ENCODE measurements around the gene NDUFA8. TPM values are rescaled to one million over a fixed set of nuclear protein-coding genes. Genes with fewer than 3 reads are reported as not detected.
A peak's percentile ranks its signal among the peaks of the same experiment; 100 is the strongest.

NDUFA8 gene
- total RNA-seq, 1 donor from 2014 or later = 48.5 TPM

- H3K36me3 Mint-ChIP-seq (ENCODE audit: unreplicated experiment) = no peaks in the 10 kb centered on the region
- H3K27ac Mint-ChIP-seq (ENCODE audit: unreplicated experiment) = no peak overlapping the region
- H3K9me3 Mint-ChIP-seq (ENCODE audit: unreplicated experiment) = no peaks in the 10 kb centered on the region
- peaks cover 45% of the 10 kb centered on the region for H3K27me3 Mint-ChIP-seq (ENCODE audit: unreplicated experiment)
- H3K4me1 Mint-ChIP-seq (ENCODE audit: unreplicated experiment) = peaks cover 6% of the 10 kb centered on the region
- no peak for DNase-seq (ENCODE audit: extremely low spot score, unreplicated experiment)
- no peak overlapping the region for H3K4me3 Mint-ChIP-seq (ENCODE audit: unreplicated experiment)
- peak; percentile 10 for TF ChIP-seq CTCF (IDR thresholded peaks at IDR 0.05)
Measured at GRCh38 chr9:122192261-122192875, 32.8 kb upstream of the NDUFA8 start.

GRCh38 chr9:122191584-122191983 lies 32.0 kb upstream of the NDUFA8 start:
- H3K36me3 Mint-ChIP-seq (ENCODE audit: unreplicated experiment) = no peaks in the 10 kb centered on the region
- peaks cover 6% of the 10 kb centered on the region for H3K4me1 Mint-ChIP-seq (ENCODE audit: unreplicated experiment)
- H3K27ac Mint-ChIP-seq (ENCODE audit: unreplicated experiment) = no peak overlapping the region

GRCh38 chr9:122190597-122191381 lies 31.2 kb upstream of the NDUFA8 start:
- DNase-seq (ENCODE audit: extremely low spot score, unreplicated experiment) = no peak
- Mint-ChIP-seq H3K27me3 (ENCODE audit: unreplicated experiment) (peaks cover 37% of the 10 kb centered on the region), H3K36me3 (ENCODE audit: unreplicated experiment) (no peaks in the 10 kb centered on the region), H3K27ac (ENCODE audit: unreplicated experiment) (no peak overlapping the region), H3K9me3 (ENCODE audit: unreplicated experiment) (no peaks in the 10 kb centered on the region), H3K4me1 (ENCODE audit: unreplicated experiment) (peaks cover 6% of the 10 kb centered on the region), H3K4me3 (ENCODE audit: unreplicated experiment) (no peak overlapping the region)
- no peak for TF ChIP-seq CTCF (IDR thresholded peaks at IDR 0.05)

More at GRCh38 chr9:122191584-122191983, 32.0 kb upstream of the NDUFA8 start:
- TF ChIP-seq CTCF (IDR thresholded peaks at IDR 0.05) = no peak
- DNase-seq (ENCODE audit: extremely low spot score, unreplicated experiment) = no peak
- Mint-ChIP-seq H3K4me3 (ENCODE audit: unreplicated experiment) (no peak overlapping the region), H3K27me3 (ENCODE audit: unreplicated experiment) (peaks cover 37% of the 10 kb centered on the region), H3K9me3 (ENCODE audit: unreplicated experiment) (no peaks in the 10 kb centered on the region)

- Mint-ChIP-seq H3K36me3 (ENCODE audit: unreplicated experiment) (no peaks in the 10 kb centered on the region), H3K27ac (ENCODE audit: unreplicated experiment) (no peak overlapping the region), H3K9me3 (ENCODE audit: unreplicated experiment) (no peaks in the 10 kb centered on the region), H3K4me3 (ENCODE audit: unreplicated experiment) (no peak overlapping the region), H3K27me3 (ENCODE audit: unreplicated experiment) (peaks cover 31% of the 10 kb centered on the region), H3K4me1 (ENCODE audit: unreplicated experiment) (peaks cover 6% of the 10 kb centered on the region)
- DNase-seq (ENCODE audit: extremely low spot score, unreplicated experiment) = no peak
- TF ChIP-seq CTCF (IDR thresholded peaks at IDR 0.05) = no peak
Measured at GRCh38 chr9:122188369-122188768, 28.8 kb upstream of the NDUFA8 start.

- DNase-seq (ENCODE audit: extremely low spot score, unreplicated experiment) = no peak
- Mint-ChIP-seq H3K27me3 (ENCODE audit: unreplicated experiment) (peaks cover 36% of the 10 kb centered on the region), H3K4me1 (ENCODE audit: unreplicated experiment) (no peaks in the 10 kb centered on the region), H3K27ac (ENCODE audit: unreplicated experiment) (no peak overlapping the region), H3K36me3 (ENCODE audit: unreplicated experiment) (no peaks in the 10 kb centered on the region), H3K9me3 (ENCODE audit: unreplicated experiment) (no peaks in the 10 kb centered on the region), H3K4me3 (ENCODE audit: unreplicated experiment) (no peak overlapping the region)
- TF ChIP-seq CTCF (IDR thresholded peaks at IDR 0.05) = no peak
Measured at GRCh38 chr9:122186777-122187470, 27.3 kb upstream of the NDUFA8 start.

All from osteocyte (in vitro differentiated cells).